HepG2 (cell line): ENCODE data around the gene SMYD4. TPM values are rescaled to one million over a fixed set of nuclear protein-coding genes. Genes with fewer than 3 reads are reported as not detected.

ENCODE experiments used
- DDIT3 ChIP-seq: sonication (generic); formaldehyde crosslinking; IDR thresholded peaks from 2 replicates; pipeline ENCODE4 v1.4.0; 2020; ENCODE audit warnings: mild to moderate bottlenecking, missing genetic modification reagents
- ISX ChIP-seq: sonication (generic); formaldehyde crosslinking; conservative IDR thresholded peaks from 2 replicates; pipeline ENCODE4 v1.5.0; 2020; ENCODE audit warnings: missing genetic modification reagents
- KLF11 ChIP-seq: IDR thresholded peaks from 2 replicates; pipeline ENCODE4 v1.6.1; 2016; ENCODE audit warnings: missing compliant biosample characterization
- KLF15 ChIP-seq: sonication (generic); formaldehyde crosslinking; IDR thresholded peaks from 2 replicates; pipeline ENCODE4 v1.8.1; 2023; ENCODE audit warnings: borderline replicate concordance, mild to moderate bottlenecking, inconsistent platforms, missing genetic modification reagents, mixed read lengths
- MAFG ChIP-seq: sonication (generic); formaldehyde crosslinking; IDR thresholded peaks from 2 replicates; pipeline ENCODE4 v1.5.1; 2020; ENCODE audit warnings: mild to moderate bottlenecking, missing genetic modification reagents
- MXI1 ChIP-seq: IDR thresholded peaks from 3 replicates; pipeline ENCODE4 v1.6.1; 2012; ENCODE audit warnings: low read depth, low read length, inconsistent platforms, borderline replicate concordance
- NRL ChIP-seq: sonication (generic); formaldehyde crosslinking; IDR thresholded peaks from 2 replicates; pipeline ENCODE4 v1.5.0; 2020; ENCODE audit warnings: missing genetic modification reagents, mild to moderate bottlenecking, moderate library complexity, borderline replicate concordance
- PAF1 ChIP-seq: IDR thresholded peaks from 2 replicates; pipeline ENCODE4 v1.6.1; 2016; ENCODE audit warnings: missing genetic modification reagents, missing compliant biosample characterization
- PCBP1 ChIP-seq: fragments of 200-400 bp; formaldehyde crosslinking; IDR thresholded peaks from 2 replicates; pipeline ENCODE4 v1.6.1; 2017; ENCODE audit warnings: mild to moderate bottlenecking, low read depth, low read length, borderline replicate concordance
- PITX1 ChIP-seq: sonication (generic); formaldehyde crosslinking; IDR thresholded peaks from 2 replicates; pipeline ENCODE4 v1.5.1; 2020; ENCODE audit warnings: mild to moderate bottlenecking, missing genetic modification reagents
- PRMT3 ChIP-seq: sonication (generic); formaldehyde crosslinking; IDR thresholded peaks from 2 replicates; pipeline ENCODE4 v1.8.1; 2022; ENCODE audit warnings: low read depth, mild to moderate bottlenecking, moderate library complexity, missing genetic modification reagents, borderline replicate concordance
- RELA ChIP-seq: sonication (generic); formaldehyde crosslinking; IDR thresholded peaks from 2 replicates; pipeline ENCODE4 v1.4.0; 2020; ENCODE audit warnings: missing genetic modification reagents
- RFX1 ChIP-seq: fragments of 450-650 bp; IDR thresholded peaks from 2 replicates; pipeline ENCODE4 v1.6.1; 2017
- SSRP1 ChIP-seq: IDR thresholded peaks from 2 replicates; pipeline ENCODE4 v1.6.1; 2016; ENCODE audit warnings: control low read depth
- U2AF1 ChIP-seq: fragments of 200-400 bp; formaldehyde crosslinking; optimal IDR thresholded peaks from 2 replicates; pipeline ENCODE3; 2017; ENCODE audit warnings: mild to moderate bottlenecking, low read depth, low read length
- WIZ ChIP-seq: sonication (generic); formaldehyde crosslinking; IDR thresholded peaks from 2 replicates; pipeline ENCODE4 v1.5.1; 2020; ENCODE audit warnings: mild to moderate bottlenecking, missing genetic modification reagents
- ZFP36L2 ChIP-seq: sonication (generic); formaldehyde crosslinking; IDR thresholded peaks from 2 replicates; pipeline ENCODE4 v1.4.0; 2020; ENCODE audit warnings: missing genetic modification reagents
- ZFP90 ChIP-seq: sonication (generic); formaldehyde crosslinking; IDR thresholded peaks from 2 replicates; pipeline ENCODE4 v1.8.0; 2022; ENCODE audit warnings: missing genetic modification reagents, mild to moderate bottlenecking, inconsistent platforms, borderline replicate concordance
- ZIK1 ChIP-seq: sonication (generic); formaldehyde crosslinking; IDR thresholded peaks from 2 replicates; pipeline ENCODE4 v1.5.0; 2020; ENCODE audit warnings: mild to moderate bottlenecking, low read depth, missing genetic modification reagents, borderline replicate concordance
- ZKSCAN5 ChIP-seq: sonication (generic); formaldehyde crosslinking; IDR thresholded peaks from 2 replicates; pipeline ENCODE4 v1.5.1; 2020; ENCODE audit warnings: mild to moderate bottlenecking, missing genetic modification reagents
- ZNF280D ChIP-seq: sonication (generic); formaldehyde crosslinking; IDR thresholded peaks from 2 replicates; pipeline ENCODE4 v1.5.1; 2020; ENCODE audit warnings: mild to moderate bottlenecking, missing genetic modification reagents
- ZNF326 ChIP-seq: sonication (generic); formaldehyde crosslinking; IDR thresholded peaks from 2 replicates; pipeline ENCODE4 v1.4.0; 2020; ENCODE audit warnings: missing genetic modification reagents, borderline replicate concordance
- ZNF337 ChIP-seq: sonication (generic); formaldehyde crosslinking; IDR thresholded peaks from 2 replicates; pipeline ENCODE4 v1.5.1; 2020; ENCODE audit warnings: missing genetic modification reagents, low read depth, mild to moderate bottlenecking, borderline replicate concordance
- ZNF350 ChIP-seq: sonication (generic); formaldehyde crosslinking; IDR thresholded peaks from 2 replicates; pipeline ENCODE4 v1.4.0; 2020; ENCODE audit warnings: mild to moderate bottlenecking, low read depth, missing genetic modification reagents, borderline replicate concordance
- ZNF451 ChIP-seq: sonication (generic); formaldehyde crosslinking; IDR thresholded peaks from 2 replicates; pipeline ENCODE4 v1.5.0; 2020; ENCODE audit warnings: mild to moderate bottlenecking, missing genetic modification reagents
- ZNF484 ChIP-seq: sonication (generic); formaldehyde crosslinking; IDR thresholded peaks from 2 replicates; pipeline ENCODE4 v1.5.1; 2020; ENCODE audit warnings: mild to moderate bottlenecking, low read depth, missing genetic modification reagents, borderline replicate concordance
- ZSCAN29 ChIP-seq: sonication (generic); formaldehyde crosslinking; conservative IDR thresholded peaks from 2 replicates; pipeline ENCODE4 v1.4.0; 2020; ENCODE audit warnings: mild to moderate bottlenecking, missing genetic modification reagents
- ZSCAN31 ChIP-seq: sonication (generic); formaldehyde crosslinking; IDR thresholded peaks from 2 replicates; pipeline ENCODE4 v1.5.0; 2020; ENCODE audit warnings: low read depth, mild to moderate bottlenecking, missing genetic modification reagents
- polyA plus RNA-seq, 8 experiments: library from polyadenylated mRNA; depleted of rRNA in 3 of 8; stranded (reverse) in 7 of 8; unstranded in 1 of 8; fragments of >200 nt; fragmentation: Illumina TruSeq in 4 of 8; extraction: Trizol in 4 of 8; gene quantifications; 2 replicates each; pipeline versions ENCODE4 v1.2.1 to v1.2.3, GENCODE V29; 2011 to 2016; ENCODE audit warnings: low read depth in 4 of 8, missing spikeins in 1 of 8, mixed read lengths in 1 of 8; ENCODE audit not compliant: insufficient read depth in 1 of 8
- total RNA-seq, 5 experiments: library from RNA; depleted of rRNA; stranded (reverse); fragments of >200 nt; fragmentation: Illumina TruSeq; extraction: Trizol; gene quantifications; 2 replicates each; pipeline ENCODE4 v1.2.3, GENCODE V29; 2016; ENCODE audit warnings: low read depth in 1 of 5
- TF ChIP-seq, protein P1 (sequence below): sonication (generic); formaldehyde crosslinking; IDR thresholded peaks from 2 replicates; pipeline ENCODE4 v1.5.0; 2020; ENCODE audit warnings: mild to moderate bottlenecking, missing genetic modification reagents, moderate library complexity

SMYD4 gene
- total and polyA plus RNA-seq, 2 of the 13 experiments (the other 11 are each of a cell fraction or from before 2014, with no cell fraction given) = 7.4 to 11.3 TPM

DNA sequence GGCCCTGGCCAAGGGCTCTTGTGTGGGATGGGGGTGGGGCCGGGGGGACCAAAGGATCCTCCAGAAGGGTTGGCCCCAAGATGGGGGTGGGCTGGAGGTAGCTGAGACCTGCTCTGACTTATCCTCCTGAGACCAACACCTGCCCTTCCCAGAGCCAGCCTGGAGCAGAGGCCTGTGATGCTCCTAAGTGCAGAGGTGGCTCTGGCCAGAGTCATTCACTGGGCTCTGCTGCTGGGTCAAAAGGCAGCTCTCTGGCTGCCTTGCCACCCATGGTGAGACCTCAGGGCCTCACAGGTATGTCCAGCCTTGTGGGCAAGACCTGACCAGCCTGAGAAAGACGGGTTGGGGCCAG, 86.6 kb downstream of the SMYD4 start (continued):
- TF ChIP-seq PRMT3 (CRISPR knock-in tag) (no peak), SSRP1 (CRISPR knock-in tag) (no peak), RFX1 (no peak), PITX1 (CRISPR knock-in tag) (no peak), ZFP90 (no peak), ZNF350 (CRISPR knock-in tag) (peak; percentile 10; the same call in 1 of the 2 replicates), ZSCAN29 (CRISPR knock-in tag) (no peak), ZIK1 (0 out of 2 replicates have a peak, but pooled peaks have one; percentile 59), ZFP36L2 (no peak), ZSCAN31 (CRISPR knock-in tag) (0 out of 2 replicates have a peak, but pooled peaks have one; percentile 8), PCBP1 (no peak), PAF1 (CRISPR knock-in tag) (0 out of 2 replicates have a peak, but pooled peaks have one; percentile 41), DDIT3 (CRISPR knock-in tag) (no peak), ZNF326 (CRISPR knock-in tag) (no peak), KLF15 (CRISPR knock-in tag) (no peak), ZNF337 (CRISPR knock-in tag) (no peak), ZNF484 (CRISPR knock-in tag) (no peak), ISX (CRISPR knock-in tag) (no peak), MAFG (CRISPR knock-in tag) (no peak), WIZ (no peak), U2AF1 (no peak), ZKSCAN5 (CRISPR knock-in tag) (no peak), ZNF451 (CRISPR knock-in tag) (no peak), RELA (CRISPR knock-in tag) (no peak), ZNF280D (CRISPR knock-in tag) (no peak), NRL (CRISPR knock-in tag) (no peak), KLF11 (CRISPR knock-in tag) (no peak), MXI1 (no peak)
- TF ChIP-seq, protein P1, sequence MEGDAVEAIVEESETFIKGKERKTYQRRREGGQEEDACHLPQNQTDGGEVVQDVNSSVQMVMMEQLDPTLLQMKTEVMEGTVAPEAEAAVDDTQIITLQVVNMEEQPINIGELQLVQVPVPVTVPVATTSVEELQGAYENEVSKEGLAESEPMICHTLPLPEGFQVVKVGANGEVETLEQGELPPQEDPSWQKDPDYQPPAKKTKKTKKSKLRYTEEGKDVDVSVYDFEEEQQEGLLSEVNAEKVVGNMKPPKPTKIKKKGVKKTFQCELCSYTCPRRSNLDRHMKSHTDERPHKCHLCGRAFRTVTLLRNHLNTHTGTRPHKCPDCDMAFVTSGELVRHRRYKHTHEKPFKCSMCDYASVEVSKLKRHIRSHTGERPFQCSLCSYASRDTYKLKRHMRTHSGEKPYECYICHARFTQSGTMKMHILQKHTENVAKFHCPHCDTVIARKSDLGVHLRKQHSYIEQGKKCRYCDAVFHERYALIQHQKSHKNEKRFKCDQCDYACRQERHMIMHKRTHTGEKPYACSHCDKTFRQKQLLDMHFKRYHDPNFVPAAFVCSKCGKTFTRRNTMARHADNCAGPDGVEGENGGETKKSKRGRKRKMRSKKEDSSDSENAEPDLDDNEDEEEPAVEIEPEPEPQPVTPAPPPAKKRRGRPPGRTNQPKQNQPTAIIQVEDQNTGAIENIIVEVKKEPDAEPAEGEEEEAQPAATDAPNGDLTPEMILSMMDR = no peak
